ENCODE results near the gene RBBP7.

The RBBP7 gene

GRCh38 chrX:16855363-16856075 lies 14.6 kb downstream of the RBBP7 start:
- Histone ChIP-seq H3K27ac (ENCODE audit: low read depth, low read length) (0 out of 2 replicates have a peak overlapping the region, but pooled peaks have one; percentile 11), H3K79me2 (ENCODE audit: control insufficient read depth, low read length) (peaks cover 88% of the 10 kb centered on the region), H3K4me2 (ENCODE audit: low read length) (no peak overlapping the region), H3K4me3 (ENCODE audit: low read length) (no peak overlapping the region), H3K9me3 (ENCODE audit: control insufficient read depth, insufficient read depth, low read length) (no peaks in the 10 kb centered on the region), H3K27me3 (ENCODE audit: control insufficient read depth, low read length) (no peaks in the 10 kb centered on the region), H4K20me1 (ENCODE audit: control insufficient read depth, insufficient read depth, low read depth, low read length) (peaks cover 5% of the 10 kb centered on the region), H3F3A (ENCODE audit: control insufficient read depth, insufficient read depth) (no peaks in the 10 kb centered on the region), H3K4me1 (ENCODE audit: control insufficient read depth, low read length) (peaks cover 45% of the 10 kb centered on the region), H3K36me3 (ENCODE audit: control insufficient read depth, low read length) (peaks cover 90% of the 10 kb centered on the region), H3K9me2 (replicated peaks; ENCODE audit: control insufficient read depth, low read length) (no peaks in the 10 kb centered on the region)
- no peak for TF ChIP-seq CTCF (IDR thresholded peaks at IDR 0.05; ENCODE audit: low read depth, low read length, poor library complexity, severe bottlenecking)
- TF ChIP-seq EZH2phosphoT487 (IDR thresholded peaks at IDR 0.05; ENCODE audit: borderline replicate concordance, low read length) = no peak

GRCh38 chrX:16853537-16853936 lies 16.6 kb downstream of the RBBP7 start:
- no peak overlapping the region for H3K4me3 ChIP-seq (ENCODE audit: low read length)
- peaks cover 5% of the 10 kb centered on the region for H4K20me1 ChIP-seq (ENCODE audit: control insufficient read depth, insufficient read depth, low read depth, low read length)
- H3K27ac ChIP-seq (ENCODE audit: low read depth, low read length) = no peak overlapping the region
- H3K9me3 ChIP-seq (ENCODE audit: control insufficient read depth, insufficient read depth, low read length) = no peaks in the 10 kb centered on the region
- H3K4me1 ChIP-seq (ENCODE audit: control insufficient read depth, low read length) = peaks cover 32% of the 10 kb centered on the region
- H3F3A ChIP-seq (ENCODE audit: control insufficient read depth, insufficient read depth) = peaks cover 12% of the 10 kb centered on the region
- TF ChIP-seq EZH2phosphoT487 (IDR thresholded peaks at IDR 0.05; ENCODE audit: borderline replicate concordance, low read length) (no peak), CTCF (IDR thresholded peaks at IDR 0.05; ENCODE audit: low read depth, low read length, poor library complexity, severe bottlenecking) (no peak)
- no peaks in the 10 kb centered on the region for H3K27me3 ChIP-seq (ENCODE audit: control insufficient read depth, low read length)
- H3K79me2 ChIP-seq (ENCODE audit: control insufficient read depth, low read length) = peaks cover 68% of the 10 kb centered on the region
- peaks cover 93% of the 10 kb centered on the region for H3K36me3 ChIP-seq (ENCODE audit: control insufficient read depth, low read length)
- no peak overlapping the region for H3K4me2 ChIP-seq (ENCODE audit: low read length)
- no peaks in the 10 kb centered on the region for H3K9me2 ChIP-seq (replicated peaks; ENCODE audit: control insufficient read depth, low read length)

- peaks cover 60% of the 10 kb centered on the region for H3K79me2 ChIP-seq (ENCODE audit: control insufficient read depth, low read length)
Observed at GRCh38 chrX:16852617-16853179, 17.5 kb downstream of the RBBP7 start.

More at GRCh38 chrX:16852617-16853179, 17.5 kb downstream of the RBBP7 start:
- H3K9me2 ChIP-seq (replicated peaks; ENCODE audit: control insufficient read depth, low read length) = no peaks in the 10 kb centered on the region
- no peaks in the 10 kb centered on the region for H3K27me3 ChIP-seq (ENCODE audit: control insufficient read depth, low read length)
- TF ChIP-seq CTCF (IDR thresholded peaks at IDR 0.05; ENCODE audit: low read depth, low read length, poor library complexity, severe bottlenecking) (no peak), EZH2phosphoT487 (IDR thresholded peaks at IDR 0.05; ENCODE audit: borderline replicate concordance, low read length) (no peak)
- H3K4me2 ChIP-seq (ENCODE audit: low read length) = no peak overlapping the region
- no peaks in the 10 kb centered on the region for H3K9me3 ChIP-seq (ENCODE audit: control insufficient read depth, insufficient read depth, low read length)
- H3K4me1 ChIP-seq (ENCODE audit: control insufficient read depth, low read length) = peaks cover 23% of the 10 kb centered on the region
- H4K20me1 ChIP-seq (ENCODE audit: control insufficient read depth, insufficient read depth, low read depth, low read length) = peaks cover 5% of the 10 kb centered on the region
- H3K36me3 ChIP-seq (ENCODE audit: control insufficient read depth, low read length) = peaks cover 93% of the 10 kb centered on the region
- no peak overlapping the region for H3K4me3 ChIP-seq (ENCODE audit: low read length)
- H3F3A ChIP-seq (ENCODE audit: control insufficient read depth, insufficient read depth) = peaks cover 17% of the 10 kb centered on the region
- no peak overlapping the region for H3K27ac ChIP-seq (ENCODE audit: low read depth, low read length)

Measured in DOHH2 (cell line).